IMR-90 (cell line): ENCODE data around the gene KCTD16. TPM values are rescaled to one million over a fixed set of nuclear protein-coding genes. Genes with fewer than 3 reads are reported as not detected.

ENCODE experiments used
- ATAC-seq: fragments of 200-7000 bp; cut with Tn5 transposase; 2 replicates; pipeline ENCODE4 v1.9.1; 2020; ENCODE audit warnings: low read depth, mild to moderate bottlenecking, moderate library complexity
- BruUV-seq: library from RNA; stranded (reverse); fragments of 400-500 nt; replicated peaks from 2 replicates; lab custom pipeline; 2021; lab: Mats Ljungman, UMichigan
- CTCF ChIA-PET: fragments of 300-600 bp; formaldehyde crosslinking; extraction: SDS; loops from one replicate; lab custom pipeline; 2021; ENCODE audit warnings: antibody characterized with exemption; lab: Yijun Ruan, JAX
- POLR2A ChIA-PET: fragments of 300-600 bp; sonication (Branson Sonifier 250); formaldehyde crosslinking; loops from one replicate; lab custom pipeline; 2022; ENCODE audit warnings: antibody characterized with exemption; ENCODE audit not compliant: unreplicated experiment; lab: Charles Lee
- DNase-seq: peaks from one replicate; pipeline ENCODE4 v3.0.0; 2013
- H2AFZ ChIP-seq: replicated peaks from 2 replicates; pipeline ENCODE3; 2013; ENCODE audit warnings: low read length, mild to moderate bottlenecking; ENCODE audit not compliant: poor library complexity
- H2AK5ac ChIP-seq: 2 replicates; pipeline ENCODE4 v1.6.1; 2013; ENCODE audit warnings: low read depth, low read length, inconsistent platforms
- H2AK9ac ChIP-seq: replicated peaks from 2 replicates; pipeline ENCODE3; 2013; ENCODE audit warnings: mild to moderate bottlenecking, low read depth, low read length, moderate library complexity; ENCODE audit not compliant: poor library complexity
- H2BK120ac ChIP-seq: 2 replicates; pipeline ENCODE4 v1.6.1; 2013; ENCODE audit warnings: low read depth, low read length, inconsistent platforms
- H2BK15ac ChIP-seq: 3 replicates; pipeline ENCODE4 v1.6.1; 2013; ENCODE audit warnings: low read depth, low read length, inconsistent platforms
- H2BK20ac ChIP-seq: 2 replicates; pipeline ENCODE4 v1.6.1; 2013; ENCODE audit warnings: low read depth, mild to moderate bottlenecking, inconsistent platforms, low read length, moderate library complexity
- H2BK5ac ChIP-seq: 2 replicates; pipeline ENCODE4 v1.6.1; 2013; ENCODE audit warnings: mild to moderate bottlenecking, low read depth, low read length, inconsistent platforms; ENCODE audit not compliant: poor library complexity, severe bottlenecking
- H3K14ac ChIP-seq: replicated peaks from 2 replicates; pipeline ENCODE4 v1.6.1; 2013; ENCODE audit warnings: low read depth, low read length, inconsistent platforms
- H3K18ac ChIP-seq: 2 replicates; pipeline ENCODE4 v1.6.1; 2013; ENCODE audit warnings: low read depth, low read length, control low read depth
- H3K23ac ChIP-seq: 2 replicates; pipeline ENCODE4 v1.6.1; 2013; ENCODE audit warnings: low read depth, low read length, inconsistent platforms
- H3K27ac ChIP-seq: 2 replicates; pipeline ENCODE4 v1.5.1; 2013; ENCODE audit warnings: mild to moderate bottlenecking, control low read depth, low read length; ENCODE audit not compliant: insufficient read depth
- H3K27me3 ChIP-seq: 2 replicates; pipeline ENCODE4 v1.6.1; 2013; ENCODE audit warnings: low read length; ENCODE audit not compliant: control insufficient read depth, insufficient read depth
- H3K36me3 ChIP-seq: 2 replicates; pipeline ENCODE4 v1.6.1; 2013; ENCODE audit warnings: low read length, mixed read lengths; ENCODE audit not compliant: control insufficient read depth, insufficient read depth
- H3K4ac ChIP-seq: 2 replicates; pipeline ENCODE4 v1.6.1; 2013; ENCODE audit warnings: low read depth, low read length, inconsistent platforms
- H3K4me1 ChIP-seq: 2 replicates; pipeline ENCODE4 v1.6.1; 2013; ENCODE audit warnings: low read length, mixed read lengths; ENCODE audit not compliant: control insufficient read depth, insufficient read depth
- H3K4me2 ChIP-seq: 2 replicates; pipeline ENCODE4 v1.6.1; 2013; ENCODE audit warnings: low read depth, mild to moderate bottlenecking, control low read depth, low read length, moderate library complexity
- H3K4me3 ChIP-seq: 2 replicates; pipeline ENCODE4 v1.5.1; 2013; ENCODE audit warnings: low read depth, mild to moderate bottlenecking, control low read depth, low read length, moderate library complexity; ENCODE audit not compliant: insufficient read depth
- H3K56ac ChIP-seq: 2 replicates; pipeline ENCODE4 v1.6.1; 2013; ENCODE audit warnings: low read length, inconsistent platforms; ENCODE audit not compliant: insufficient read depth; ENCODE audit errors: extremely low read depth
- H3K79me1 ChIP-seq, 2 experiments: 2 replicates each; pipeline ENCODE4 v1.6.1; 2013; ENCODE audit warnings: low read length in 2 of 2, inconsistent platforms in 1 of 2, low read depth in 1 of 2
- H3K9ac ChIP-seq: 2 replicates; pipeline ENCODE4 v1.6.1; 2013; ENCODE audit warnings: low read depth, low read length, control low read depth
- H3K9me1 ChIP-seq: 2 replicates; pipeline ENCODE4 v1.6.1; 2013; ENCODE audit warnings: low read length, inconsistent platforms; ENCODE audit not compliant: insufficient read depth
- H3K9me3 ChIP-seq: 2 replicates; pipeline ENCODE4 v1.6.1; 2013; ENCODE audit warnings: low read length; ENCODE audit not compliant: control insufficient read depth, insufficient read depth
- H4K20me1 ChIP-seq: 2 replicates; pipeline ENCODE4 v1.6.1; 2013; ENCODE audit warnings: low read length, inconsistent platforms; ENCODE audit not compliant: insufficient read depth
- H4K5ac ChIP-seq: 2 replicates; pipeline ENCODE4 v1.6.1; 2013; ENCODE audit warnings: mild to moderate bottlenecking, low read depth, low read length, control low read depth
- H4K8ac ChIP-seq, 2 experiments: 2 replicates each; pipeline ENCODE4 v1.6.1; 2013; ENCODE audit warnings: low read depth in 2 of 2, low read length in 2 of 2, control low read depth in 1 of 2, inconsistent platforms in 1 of 2
- H4K91ac ChIP-seq: 2 replicates; pipeline ENCODE4 v1.6.1; 2013; ENCODE audit warnings: low read depth, low read length, inconsistent platforms; ENCODE audit not compliant: insufficient read depth
- CEBPB ChIP-seq: IDR thresholded peaks from 2 replicates; pipeline ENCODE4 v1.6.1; 2012; ENCODE audit warnings: low read depth, low read length, improper control_type of control experiment
- ELK1 ChIP-seq: fragments of 150-350 bp; IDR thresholded peaks from 2 replicates; pipeline ENCODE4 v1.6.1; 2016; ENCODE audit warnings: low read depth, mild to moderate bottlenecking, low read length, moderate library complexity, borderline replicate concordance
- FOS ChIP-seq: fragments of 150-350 bp; IDR thresholded peaks from 2 replicates; pipeline ENCODE4 v1.6.1; 2016; ENCODE audit warnings: low read depth, low read length
- MAFK ChIP-seq: IDR thresholded peaks from 2 replicates; pipeline ENCODE4 v1.6.1; 2012; ENCODE audit warnings: low read depth, low read length, improper control_type of control experiment
- MAZ ChIP-seq: IDR thresholded peaks from 2 replicates; pipeline ENCODE4 v1.6.1; 2012; ENCODE audit warnings: low read depth, mild to moderate bottlenecking, low read length, improper control_type of control experiment, moderate library complexity, borderline replicate concordance
- MXI1 ChIP-seq: IDR thresholded peaks from 2 replicates; pipeline ENCODE4 v1.6.1; 2012; ENCODE audit warnings: low read depth, mild to moderate bottlenecking, low read length, moderate library complexity, borderline replicate concordance
- NFE2L2 ChIP-seq: fragments of 150-350 bp; IDR thresholded peaks from 2 replicates; pipeline ENCODE4 v1.6.1; 2016; ENCODE audit warnings: low read depth, mild to moderate bottlenecking, low read length
- POLR2A ChIP-seq: IDR thresholded peaks from 2 replicates; pipeline ENCODE4 v1.6.1; 2012; ENCODE audit warnings: mild to moderate bottlenecking, low read depth, low read length
- RAD21 ChIP-seq: IDR thresholded peaks from 2 replicates; pipeline ENCODE4 v1.6.1; 2012; ENCODE audit warnings: low read length, improper control_type of control experiment
- RCOR1 ChIP-seq: IDR thresholded peaks from 2 replicates; pipeline ENCODE4 v1.6.1; 2012; ENCODE audit warnings: mild to moderate bottlenecking, low read length, improper control_type of control experiment; ENCODE audit not compliant: insufficient replicate concordance
- RFX5 ChIP-seq: IDR thresholded peaks from 2 replicates; pipeline ENCODE4 v1.8.0; 2012; ENCODE audit warnings: low read depth, mild to moderate bottlenecking, low read length, moderate library complexity
- SMC3 ChIP-seq: fragments of 150-350 bp; IDR thresholded peaks from 2 replicates; pipeline ENCODE4 v1.6.1; 2016; ENCODE audit warnings: low read depth, mild to moderate bottlenecking, antibody characterized with exemption, low read length, moderate library complexity
- USF2 ChIP-seq: fragments of 150-350 bp; IDR thresholded peaks from 2 replicates; pipeline ENCODE4 v1.6.1; 2017; ENCODE audit warnings: mild to moderate bottlenecking, antibody characterized with exemption, low read length, low read depth
- WGBS, 2 experiments: methylation state at CpG; one replicate each; pipeline versions ENCODE4 v1.1.5 to v1.1.7; 2013; ENCODE audit warnings: missing lambda C conversion rate in 2 of 2; ENCODE audit not compliant: insufficient read length in 1 of 2; ENCODE audit errors: extremely low coverage in 2 of 2; 5-methylcytosine and 5-hydroxymethylcytosine counted together
- dilution Hi-C: fragments of 300-500 bp; cut with HindIII; formaldehyde crosslinking; loops from one replicate; pipeline ENCODE4 v1.14.3; 2018; ENCODE audit warnings: low sequenced_read_pairs; ENCODE audit not compliant: unreplicated experiment
- in situ Hi-C: fragments of 300-500 bp; cut with MboI; formaldehyde crosslinking; loops from 3 replicates; pipeline ENCODE4 v1.14.3; 2019; ENCODE audit warnings: low sequenced_read_pairs, inconsistent platforms, mixed read lengths
- intact Hi-C: fragments of 100-400 bp; cut with micrococcal nuclease; formaldehyde crosslinking; loops from 2 replicates; pipeline ENCODE4 v1.10.0; 2022
- polyA plus RNA-seq, 3 experiments: library from polyadenylated mRNA; depleted of rRNA; stranded (reverse); fragments of >200 nt; gene quantifications; 2 replicates each; pipeline ENCODE4 v1.2.3, GENCODE V29; 2012; ENCODE audit warnings: low replicate concordance in 1 of 3
- total RNA-seq: library from RNA; depleted of rRNA; stranded (reverse); fragments of >200 nt; gene quantifications from 2 replicates; pipeline ENCODE4 v1.2.3, GENCODE V29; 2012
- TF ChIP-seq, protein P1 (sequence below): conservative IDR thresholded peaks from 2 replicates; pipeline ENCODE4 v1.5.1; 2012; ENCODE audit warnings: mild to moderate bottlenecking, low read depth, low read length, improper control_type of control experiment

The KCTD16 gene
- total and polyA plus RNA-seq, 2 of the 4 experiments (the other 2 are of a cell fraction), result 0.43 to 1.1 TPM

DNA sequence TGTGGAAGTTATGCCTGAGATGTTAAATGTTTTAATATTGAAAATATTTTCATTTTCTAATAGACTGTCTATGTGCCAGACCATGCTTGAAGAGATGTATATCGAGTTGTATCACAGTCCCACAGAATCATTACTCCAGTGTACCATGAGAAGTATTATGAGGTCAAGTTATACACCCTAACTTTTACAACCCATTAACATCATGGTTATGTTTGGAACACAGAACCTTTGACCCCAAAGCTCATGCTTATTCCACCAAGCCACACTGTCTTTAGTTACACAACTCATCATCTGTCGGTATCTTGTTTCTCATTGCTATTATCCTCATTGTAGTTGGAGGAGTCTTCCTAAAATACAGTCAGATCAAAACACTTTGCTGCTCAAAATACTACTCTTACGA is 248.0 kb downstream of the KCTD16 start:
- Histone ChIP-seq H3K4me1 (no peaks in the 10 kb centered on the region), H2AK9ac (no peak overlapping the region), H2BK15ac (no peak overlapping the region), H3K18ac (no peak overlapping the region), H4K91ac (no peak overlapping the region), H3K9ac (no peak overlapping the region), H3K4me2 (no peak overlapping the region), H3K56ac (no peak overlapping the region), H3K36me3 (no peaks in the 10 kb centered on the region), H3K4me3 (no peak overlapping the region), H2BK20ac (no peak overlapping the region), H4K5ac (no peak overlapping the region), H4K20me1 (no peaks in the 10 kb centered on the region), H3K79me1 (no peaks in the 10 kb centered on the region), H2BK120ac (no peak overlapping the region), H2BK5ac (no peak overlapping the region), H3K4ac (no peak overlapping the region), H2AFZ (no peak overlapping the region), H3K9me3 (peaks cover 2% of the 10 kb centered on the region; the same call in 1 of the 2 replicates), H3K27me3 (no peaks in the 10 kb centered on the region), H4K8ac (no peak overlapping the region), H3K23ac (no peak overlapping the region), H3K9me1 (no peaks in the 10 kb centered on the region), H2AK5ac (no peak overlapping the region), H3K27ac (no peak overlapping the region), H3K14ac (no peak overlapping the region)
- in situ Hi-C loops, result no loop called here
- ChIA-PET POLR2A (no interaction called here), CTCF (no interaction called here)
- dilution Hi-C loops, result no loop called here
- ATAC-seq, result no peak
- no TSS peak for BruUV-seq
- DNase-seq, result no peak
- intact Hi-C loops, result no loop called here
- TF ChIP-seq MAZ (no peak), MXI1 (no peak), RFX5 (no peak), ELK1 (no peak), RAD21 (no peak), POLR2A (no peak), RCOR1 (no peak), NFE2L2 (no peak), FOS (no peak), USF2 (no peak), MAFK (no peak), CEBPB (no peak), SMC3 (no peak)
- TF ChIP-seq, protein P1, sequence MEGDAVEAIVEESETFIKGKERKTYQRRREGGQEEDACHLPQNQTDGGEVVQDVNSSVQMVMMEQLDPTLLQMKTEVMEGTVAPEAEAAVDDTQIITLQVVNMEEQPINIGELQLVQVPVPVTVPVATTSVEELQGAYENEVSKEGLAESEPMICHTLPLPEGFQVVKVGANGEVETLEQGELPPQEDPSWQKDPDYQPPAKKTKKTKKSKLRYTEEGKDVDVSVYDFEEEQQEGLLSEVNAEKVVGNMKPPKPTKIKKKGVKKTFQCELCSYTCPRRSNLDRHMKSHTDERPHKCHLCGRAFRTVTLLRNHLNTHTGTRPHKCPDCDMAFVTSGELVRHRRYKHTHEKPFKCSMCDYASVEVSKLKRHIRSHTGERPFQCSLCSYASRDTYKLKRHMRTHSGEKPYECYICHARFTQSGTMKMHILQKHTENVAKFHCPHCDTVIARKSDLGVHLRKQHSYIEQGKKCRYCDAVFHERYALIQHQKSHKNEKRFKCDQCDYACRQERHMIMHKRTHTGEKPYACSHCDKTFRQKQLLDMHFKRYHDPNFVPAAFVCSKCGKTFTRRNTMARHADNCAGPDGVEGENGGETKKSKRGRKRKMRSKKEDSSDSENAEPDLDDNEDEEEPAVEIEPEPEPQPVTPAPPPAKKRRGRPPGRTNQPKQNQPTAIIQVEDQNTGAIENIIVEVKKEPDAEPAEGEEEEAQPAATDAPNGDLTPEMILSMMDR, result no peak
- WGBS, 2 experiments, result no CpG with 5 or more reads among the region's 3 CpGs
